Fibroblast of skin of scalp (primary cell): ENCODE data around the gene TMTC2.

ENCODE experiments used
- DNase-seq: peaks from one replicate; pipeline ENCODE4 v3.0.0-alpha.2; 2013

Gene TMTC2

DNA sequence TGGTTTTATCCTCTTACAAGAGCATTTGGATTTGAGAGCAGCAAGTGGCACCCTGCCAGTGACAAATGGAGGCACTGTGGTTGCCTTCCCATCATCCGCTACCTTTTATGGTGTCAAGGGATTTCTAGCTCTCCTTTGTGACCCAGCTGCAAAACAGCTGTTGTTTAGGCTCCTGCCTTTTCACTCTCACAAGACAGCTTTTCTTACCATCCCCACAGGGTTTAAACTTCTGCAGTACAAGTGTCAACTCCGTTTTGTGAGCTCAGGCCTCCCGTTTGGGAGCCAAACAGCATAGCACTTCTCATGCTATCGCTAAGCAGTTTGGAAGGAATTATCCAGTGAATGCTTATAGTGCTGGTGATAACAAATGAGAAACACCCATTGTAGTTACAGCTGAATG lies 331.4 kb downstream of the TMTC2 start:
- DNase-seq: no peak

DNA sequence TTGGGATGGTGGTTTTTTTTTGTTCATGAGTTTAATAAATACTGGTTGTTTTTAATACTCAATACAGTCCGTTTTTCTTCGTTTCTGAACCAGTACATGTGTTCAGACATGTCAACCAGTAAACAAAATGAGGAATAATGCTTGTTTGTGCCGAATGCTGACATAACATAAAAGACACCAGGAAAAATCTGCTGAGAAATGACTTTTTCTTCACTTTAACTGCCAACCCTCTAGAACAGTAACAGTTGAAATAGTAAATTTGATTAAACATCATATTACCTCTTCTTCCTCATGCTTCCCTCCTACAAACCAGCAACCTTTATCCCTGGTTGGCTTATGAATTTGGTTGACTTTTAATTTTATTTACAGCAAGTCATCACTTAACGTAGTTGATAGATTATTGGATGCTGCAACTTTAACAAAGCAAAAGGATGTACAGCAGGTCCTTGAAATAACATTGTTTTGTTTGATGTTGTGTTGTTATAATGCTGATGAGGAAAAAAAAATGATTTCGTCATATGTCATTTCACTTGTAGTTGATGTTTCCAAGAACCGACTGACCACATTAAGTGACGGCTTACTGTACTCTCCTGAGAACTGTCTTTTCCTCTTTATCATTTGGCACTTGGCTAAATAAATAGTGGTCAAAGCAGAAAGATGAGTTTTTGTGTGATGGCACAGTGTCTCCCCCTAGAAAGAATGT lies 340.5 kb downstream of the TMTC2 start:
- no peak for DNase-seq

DNA sequence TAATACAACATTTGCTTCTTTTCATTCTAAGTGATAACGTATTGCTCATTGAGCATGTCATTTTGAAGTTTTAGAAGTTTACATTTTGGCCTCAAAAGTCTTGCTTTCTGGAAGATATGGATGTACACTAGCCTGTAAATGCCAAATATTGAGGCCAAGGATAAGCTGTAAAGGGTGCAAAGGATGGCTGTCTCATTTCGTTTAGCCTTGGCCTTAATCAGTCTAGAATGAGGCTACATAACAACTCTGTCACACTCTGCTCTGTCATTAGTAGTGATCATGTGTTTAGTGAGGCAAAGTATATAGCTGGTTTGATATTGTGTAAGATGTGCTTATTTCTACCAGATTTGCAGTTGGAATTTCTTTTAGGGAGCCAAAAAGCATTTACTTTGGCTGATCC lies 344.5 kb downstream of the TMTC2 start:
- DNase-seq: no peak

DNA sequence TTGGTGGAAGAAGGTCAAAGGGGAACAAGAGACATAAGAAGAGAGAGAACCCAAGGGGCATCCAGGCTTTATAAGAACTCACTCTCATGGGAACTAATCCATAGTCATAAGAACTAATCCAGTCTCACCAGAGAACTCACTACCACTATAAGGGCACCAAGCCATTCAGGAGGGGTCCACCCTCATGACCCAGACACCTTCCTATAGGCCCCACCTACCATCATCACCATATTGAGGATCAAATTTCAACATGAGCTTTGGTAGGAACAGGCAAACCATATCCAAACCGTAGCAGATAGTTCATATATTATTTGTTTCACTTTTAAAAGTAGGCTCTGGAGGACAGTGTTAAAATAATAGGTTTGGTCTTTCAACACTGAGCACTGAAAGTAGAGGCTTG lies 350.1 kb downstream of the TMTC2 start:
- no peak for DNase-seq

DNA sequence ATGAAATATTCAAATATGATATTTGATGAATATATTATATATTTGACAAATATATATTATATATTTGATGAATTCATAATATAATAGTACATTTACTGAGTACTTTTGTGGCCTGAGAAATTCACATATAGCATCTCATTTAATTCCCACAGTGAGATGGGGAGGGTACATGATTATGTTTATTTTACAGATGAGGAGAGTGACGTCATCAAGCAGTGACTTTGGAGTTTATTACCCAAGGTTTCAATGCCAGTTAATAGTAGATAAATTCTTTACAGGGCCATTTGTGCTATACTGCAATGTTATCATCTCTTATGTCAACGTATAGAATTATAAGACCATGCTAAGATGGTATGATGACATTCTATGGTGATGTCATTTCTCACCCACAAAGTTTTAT lies 352.7 kb downstream of the TMTC2 start:
- DNase-seq: no peak

DNA sequence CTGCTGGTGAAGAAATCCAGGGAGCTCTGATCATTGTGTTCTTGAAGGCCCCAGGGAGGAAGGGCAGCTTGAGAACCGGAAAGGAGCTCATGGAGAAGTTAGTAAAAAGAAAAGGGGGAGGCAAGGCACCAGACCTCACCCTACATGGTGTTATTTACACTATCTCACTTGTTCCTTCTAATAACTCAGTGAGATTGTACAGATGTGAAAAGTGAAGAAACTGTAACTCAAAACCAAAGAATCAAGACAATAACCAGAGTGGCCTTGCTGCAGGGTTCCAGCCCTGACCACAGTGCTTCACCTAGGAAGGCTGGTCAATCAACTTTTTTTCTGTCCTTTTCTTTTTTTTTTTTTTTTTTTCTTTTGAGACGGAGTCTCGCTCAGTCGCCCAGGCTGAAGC lies 353.6 kb downstream of the TMTC2 start:
- no peak for DNase-seq

DNA sequence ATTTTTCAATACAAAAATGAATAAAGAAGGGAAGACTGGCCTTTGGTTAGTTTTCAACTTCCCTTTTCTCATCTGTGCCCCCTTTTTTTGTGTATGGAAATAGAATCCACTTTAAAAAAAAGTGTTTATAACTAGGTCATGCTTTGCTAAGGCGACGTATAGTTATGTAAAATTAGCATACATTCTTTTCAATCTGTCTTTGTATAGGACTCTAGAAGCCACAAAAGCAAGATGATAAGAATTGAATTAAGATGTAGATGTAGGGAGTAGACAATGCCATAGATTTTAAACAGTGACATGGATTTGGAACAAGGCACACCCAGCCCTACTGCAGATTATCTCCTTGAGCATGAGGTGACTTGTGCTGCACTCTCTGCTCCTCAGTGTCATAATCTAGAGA lies 354.3 kb downstream of the TMTC2 start:
- no peak for DNase-seq

DNA sequence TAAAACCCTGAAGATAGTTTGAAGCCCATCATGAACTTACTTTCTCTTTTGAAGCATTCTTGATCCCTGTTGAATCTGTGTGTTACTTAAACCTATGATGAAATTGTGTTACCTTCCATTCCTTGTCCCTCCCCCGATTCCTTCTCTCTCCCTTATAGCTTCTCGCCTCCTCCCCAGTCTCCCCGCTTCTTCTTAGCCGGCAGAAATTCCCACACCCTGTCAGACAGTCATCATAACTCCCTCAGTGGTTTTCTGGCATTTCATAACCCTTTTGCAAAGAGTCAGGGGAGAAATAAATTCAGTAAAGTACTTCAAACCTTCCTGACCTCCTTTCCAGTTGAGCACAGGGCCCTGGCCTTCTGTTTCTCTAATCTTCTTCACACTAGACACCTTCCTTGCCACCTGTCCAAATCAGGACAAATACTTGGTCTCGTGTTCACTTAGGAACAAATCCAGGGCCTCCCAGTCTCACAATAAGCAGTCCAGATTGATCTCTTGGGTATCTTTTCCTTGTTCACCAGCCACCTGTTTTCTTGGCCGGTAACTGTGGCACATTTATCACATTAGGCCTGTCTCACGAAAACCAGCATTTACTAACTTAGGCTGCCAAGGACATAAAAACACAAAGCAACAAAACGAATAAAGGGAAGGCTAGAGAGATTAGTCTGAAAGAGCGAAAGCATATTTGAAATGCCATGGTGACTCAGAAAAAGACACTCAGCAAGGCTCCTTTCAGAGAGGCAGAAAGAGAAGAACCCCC lies 355.9 kb downstream of the TMTC2 start:
- DNase-seq: peak; percentile 12

DNA sequence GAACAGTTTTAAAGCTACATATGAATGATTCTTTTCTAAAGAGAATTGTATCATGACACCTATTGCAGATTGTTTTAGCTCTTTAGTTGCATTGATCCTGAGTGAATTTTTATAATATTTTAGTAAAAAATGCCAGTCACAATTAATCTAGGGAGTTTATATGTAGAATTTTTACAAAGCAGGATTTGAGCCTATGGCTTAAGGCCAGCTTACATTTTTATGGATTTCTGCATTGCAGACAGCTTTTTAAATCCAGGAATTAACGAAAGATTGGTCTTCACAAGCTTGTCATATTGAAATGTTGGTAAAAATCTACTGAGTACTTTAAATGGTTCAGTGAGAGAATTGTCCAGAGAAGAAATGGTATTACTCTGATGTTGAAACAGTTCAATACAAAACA lies 358.0 kb downstream of the TMTC2 start:
- DNase-seq: no peak

DNA sequence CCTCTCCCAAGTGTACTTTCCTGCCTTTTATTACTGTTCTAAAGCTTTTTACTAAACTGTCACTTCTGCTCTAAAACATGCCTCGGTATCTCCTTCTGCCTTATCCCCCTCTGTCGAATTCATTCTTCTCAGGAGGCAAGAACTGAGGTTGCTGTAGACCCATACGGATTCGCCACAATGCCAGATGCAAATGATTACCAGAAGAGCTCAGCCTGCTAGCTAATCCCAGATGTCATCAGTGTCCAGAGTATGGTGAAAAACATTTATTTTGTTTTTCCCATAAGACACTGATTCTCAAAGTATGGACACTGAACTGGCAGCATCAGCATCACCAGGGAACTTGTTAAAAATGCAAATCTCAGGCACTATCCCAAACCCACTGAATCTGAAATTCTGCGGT lies 359.3 kb downstream of the TMTC2 start:
- peak; percentile 30 for DNase-seq

DNA sequence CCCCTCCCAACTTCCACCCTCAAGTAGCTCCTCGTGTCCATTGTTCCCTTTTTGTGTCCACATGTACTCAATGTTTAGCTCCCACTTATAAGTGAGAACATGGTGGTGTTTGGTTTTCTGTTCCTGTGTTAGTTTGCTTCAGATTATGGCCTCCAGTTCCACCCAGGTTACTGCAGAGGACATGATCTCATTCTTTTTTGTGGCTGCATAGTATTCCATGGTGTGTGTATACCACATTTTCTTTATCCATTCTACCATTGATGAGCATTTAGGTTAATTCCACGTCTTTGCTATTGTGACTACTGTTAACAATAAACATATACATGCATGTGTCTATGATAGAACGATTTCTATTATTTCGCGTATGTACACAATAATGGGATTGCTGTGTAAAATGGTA lies 362.6 kb downstream of the TMTC2 start:
- DNase-seq: no peak

DNA sequence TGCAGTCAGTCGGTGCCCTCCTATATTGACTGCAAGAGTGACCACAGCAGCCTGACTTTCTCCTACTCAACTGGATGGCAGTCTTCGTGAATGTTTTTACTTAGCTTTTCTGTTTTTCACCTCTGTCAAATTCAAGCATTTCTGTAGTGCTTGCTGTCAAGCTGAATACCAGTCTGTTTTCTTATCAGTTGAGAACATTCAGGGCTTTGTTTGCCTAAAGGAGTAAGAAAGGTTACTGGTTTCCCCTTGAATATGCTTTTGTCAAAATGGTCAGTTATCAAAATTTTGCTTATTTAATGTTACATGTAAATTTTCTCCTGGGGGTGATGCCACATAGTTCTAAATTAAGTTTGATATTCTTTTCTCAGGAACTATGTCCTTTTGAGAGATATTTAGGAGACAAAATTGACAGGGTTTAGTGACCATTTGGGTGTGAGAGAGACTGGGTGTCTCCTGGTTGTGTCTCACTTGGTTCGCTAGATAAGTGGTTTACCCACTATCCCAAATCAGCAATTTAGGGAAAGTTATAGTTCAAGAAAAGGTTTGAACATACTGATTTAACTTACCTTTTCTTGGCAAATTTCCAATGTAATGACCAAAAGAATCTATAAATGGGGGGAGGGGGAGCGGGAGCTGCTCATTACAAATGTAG lies 366.3 kb downstream of the TMTC2 start:
- DNase-seq: no peak

DNA sequence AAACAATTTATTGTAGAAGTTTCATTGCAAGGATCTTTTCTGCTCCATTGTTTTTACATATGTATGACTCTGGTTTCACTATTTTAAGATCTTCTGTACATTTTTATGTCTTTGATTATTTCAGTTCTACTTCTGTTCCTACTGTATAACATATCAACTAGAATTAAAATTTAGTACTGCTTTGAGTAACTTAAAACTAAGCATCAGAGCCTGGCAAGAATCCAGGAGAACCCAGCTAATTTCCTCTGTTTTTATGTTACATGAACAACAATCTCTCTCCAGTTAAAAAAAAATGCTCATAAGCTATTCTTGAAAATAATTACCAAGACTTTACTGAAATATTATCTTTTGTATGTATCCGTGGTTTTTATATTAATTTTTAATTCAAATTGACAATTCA lies 370.7 kb downstream of the TMTC2 start:
- DNase-seq: no peak

DNA sequence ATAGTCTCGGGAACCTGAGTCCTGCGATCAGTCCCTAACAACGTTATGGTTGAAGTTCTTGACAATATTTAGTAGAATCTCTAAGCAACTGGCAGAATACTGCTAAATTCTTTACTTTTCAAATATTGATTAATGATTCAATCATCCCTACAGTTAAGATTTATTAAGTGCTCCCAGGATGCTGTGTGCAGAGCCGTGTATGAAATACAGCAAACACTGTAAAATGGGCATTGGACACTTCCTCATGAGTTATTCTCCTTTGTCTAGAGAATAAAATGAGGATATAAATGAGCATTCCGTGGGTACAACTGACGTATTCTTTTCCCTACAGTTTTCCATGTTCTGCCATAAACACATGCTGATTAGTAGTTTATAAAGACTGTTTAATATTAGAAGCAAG lies 372.4 kb downstream of the TMTC2 start:
- no peak for DNase-seq

DNA sequence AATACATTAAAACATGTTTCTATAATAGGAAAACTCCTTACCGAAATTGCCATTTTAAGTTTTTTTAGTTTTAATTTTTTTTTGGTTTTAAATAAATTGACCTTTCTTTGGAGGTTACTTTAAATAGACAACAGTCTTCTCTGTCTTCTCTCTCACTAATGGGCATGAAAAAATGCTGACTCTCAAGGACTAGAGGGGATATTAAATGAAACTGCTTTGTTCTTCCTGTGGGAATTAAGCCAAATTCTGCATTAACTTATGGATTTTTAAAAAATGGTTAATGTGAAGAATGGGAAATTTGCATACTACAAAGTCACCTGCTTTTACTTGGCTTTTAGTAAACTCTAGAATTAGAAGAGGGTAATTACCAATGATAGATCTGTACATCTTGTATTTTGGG lies 378.9 kb downstream of the TMTC2 start:
- DNase-seq: no peak

DNA sequence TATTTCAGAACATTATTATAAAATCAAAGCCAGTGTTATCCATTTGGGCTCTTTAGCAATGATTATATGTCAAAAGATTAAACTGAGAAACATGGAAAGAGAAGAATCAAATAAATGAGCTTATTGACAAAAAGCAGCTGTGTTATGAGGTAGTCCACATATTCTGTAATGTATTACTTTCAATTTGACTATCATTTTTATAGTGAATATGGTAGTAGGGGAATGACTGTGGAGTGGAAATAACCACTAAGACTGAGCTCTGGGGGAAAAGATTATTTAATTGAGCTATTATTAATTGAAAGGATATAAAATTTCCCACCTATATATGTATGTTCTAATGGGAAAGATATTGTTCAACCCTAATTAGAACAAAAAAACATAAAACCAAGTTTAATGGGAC lies 381.3 kb downstream of the TMTC2 start:
- DNase-seq: no peak

DNA sequence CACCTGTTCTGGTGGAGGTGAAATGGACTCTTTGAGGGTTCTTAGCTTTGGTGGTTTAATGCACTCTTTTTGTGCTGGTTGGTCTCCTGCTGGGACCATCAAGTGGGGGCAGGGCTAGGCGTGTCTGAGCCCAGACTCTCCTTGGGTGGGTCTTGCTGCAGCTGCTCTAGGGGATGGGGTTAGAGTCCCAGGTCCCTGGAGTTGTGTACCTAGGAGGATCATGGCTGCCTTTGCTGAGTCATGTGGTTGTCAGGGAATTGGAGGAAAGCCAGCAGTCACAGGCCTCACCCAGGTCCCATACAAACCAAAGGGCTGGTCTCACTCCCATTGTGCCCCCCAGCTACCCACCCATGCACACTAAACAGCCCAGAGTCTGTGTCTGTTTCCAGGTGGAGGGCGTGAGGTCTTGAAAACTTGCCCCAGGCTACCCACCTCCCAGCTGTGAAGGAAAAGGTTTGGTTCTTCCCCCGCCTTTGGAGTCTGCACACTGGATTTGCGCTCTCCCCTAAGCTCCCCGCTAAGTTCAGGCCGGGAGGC lies 387.7 kb downstream of the TMTC2 start:
- no peak for DNase-seq

DNA sequence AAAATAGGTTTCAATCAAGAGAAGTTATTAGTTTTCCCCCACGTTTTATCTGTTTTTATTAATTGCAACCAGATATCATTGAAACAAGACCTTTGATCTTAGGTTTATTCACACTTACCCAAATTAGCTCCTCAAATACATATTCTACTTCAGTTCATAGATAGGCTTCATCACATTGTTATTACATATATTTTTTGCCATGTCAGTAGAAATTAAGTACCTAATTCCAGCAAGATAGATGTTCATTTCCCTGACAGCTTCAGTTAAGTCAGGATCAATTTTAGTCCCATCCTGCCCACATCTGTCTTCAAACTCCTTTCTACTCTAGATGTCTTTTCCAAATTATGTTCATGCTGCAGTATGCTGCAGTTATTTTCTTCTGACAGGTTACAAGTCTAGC lies 388.8 kb downstream of the TMTC2 start:
- no peak for DNase-seq

DNA sequence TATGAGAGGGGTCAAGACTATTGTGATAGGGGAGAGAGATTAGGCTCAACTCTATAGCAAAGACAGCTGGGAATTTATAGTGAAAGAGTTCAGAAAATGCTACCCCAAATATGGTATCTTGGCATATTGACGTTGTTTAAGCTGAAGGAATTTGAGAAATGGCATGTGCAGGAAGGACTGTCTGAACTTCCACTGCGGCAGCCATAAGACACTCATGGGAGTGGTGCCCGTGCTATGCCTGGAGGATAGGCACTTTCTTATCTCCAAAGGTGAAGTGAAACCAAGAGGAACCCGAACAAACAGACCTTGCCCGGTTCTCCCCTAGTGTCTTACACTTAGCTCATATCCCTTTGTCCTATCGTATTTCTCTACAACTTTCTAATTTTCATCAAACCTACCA lies 390.3 kb downstream of the TMTC2 start:
- DNase-seq: no peak

DNA sequence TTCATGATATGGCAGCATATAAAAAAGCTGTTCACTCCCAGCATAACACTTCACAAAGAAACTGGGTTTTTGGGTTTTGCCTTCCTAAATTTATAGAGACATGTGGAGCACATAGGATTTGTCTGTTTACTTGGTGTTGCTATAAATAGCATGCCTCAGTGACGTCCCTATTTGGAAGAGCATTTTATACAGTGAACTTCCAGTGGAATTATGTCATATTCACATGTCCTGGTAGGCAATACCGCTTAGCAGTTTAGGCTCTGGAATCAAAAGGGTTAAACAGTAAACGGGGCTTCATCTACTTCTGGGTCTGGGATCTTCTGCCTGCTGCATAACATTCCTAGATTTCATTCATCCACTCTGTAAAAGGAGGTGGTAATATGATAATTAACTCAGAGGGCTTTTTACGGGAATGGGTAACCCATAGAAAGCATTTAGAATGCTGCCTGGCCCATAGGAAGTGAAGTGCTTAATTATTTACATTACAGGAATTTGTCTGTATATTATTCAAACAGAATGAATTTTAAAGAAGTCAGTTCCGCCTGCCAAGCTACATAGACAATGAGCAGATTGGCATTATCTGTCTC lies 396.1 kb downstream of the TMTC2 start:
- peak; percentile 14 for DNase-seq

DNA sequence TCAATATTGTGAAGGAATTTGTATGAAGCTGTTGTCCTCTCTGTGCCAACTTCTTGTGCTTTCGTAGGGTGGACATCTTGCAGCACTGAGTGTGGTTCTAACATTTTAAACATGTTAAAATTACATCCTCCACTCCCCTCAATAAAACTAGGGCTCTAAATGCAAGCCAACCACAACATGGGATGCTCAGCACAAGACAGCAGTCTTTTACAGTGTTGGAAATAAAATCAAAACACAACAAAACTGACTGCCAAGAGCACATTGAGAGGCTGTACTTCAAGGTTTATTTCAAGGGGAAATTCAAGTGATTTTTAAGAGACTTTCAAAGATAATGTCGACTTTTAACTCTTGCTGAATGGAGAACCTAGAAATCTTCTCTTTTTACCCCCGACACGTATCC lies 396.9 kb downstream of the TMTC2 start:
- no peak for DNase-seq

DNA sequence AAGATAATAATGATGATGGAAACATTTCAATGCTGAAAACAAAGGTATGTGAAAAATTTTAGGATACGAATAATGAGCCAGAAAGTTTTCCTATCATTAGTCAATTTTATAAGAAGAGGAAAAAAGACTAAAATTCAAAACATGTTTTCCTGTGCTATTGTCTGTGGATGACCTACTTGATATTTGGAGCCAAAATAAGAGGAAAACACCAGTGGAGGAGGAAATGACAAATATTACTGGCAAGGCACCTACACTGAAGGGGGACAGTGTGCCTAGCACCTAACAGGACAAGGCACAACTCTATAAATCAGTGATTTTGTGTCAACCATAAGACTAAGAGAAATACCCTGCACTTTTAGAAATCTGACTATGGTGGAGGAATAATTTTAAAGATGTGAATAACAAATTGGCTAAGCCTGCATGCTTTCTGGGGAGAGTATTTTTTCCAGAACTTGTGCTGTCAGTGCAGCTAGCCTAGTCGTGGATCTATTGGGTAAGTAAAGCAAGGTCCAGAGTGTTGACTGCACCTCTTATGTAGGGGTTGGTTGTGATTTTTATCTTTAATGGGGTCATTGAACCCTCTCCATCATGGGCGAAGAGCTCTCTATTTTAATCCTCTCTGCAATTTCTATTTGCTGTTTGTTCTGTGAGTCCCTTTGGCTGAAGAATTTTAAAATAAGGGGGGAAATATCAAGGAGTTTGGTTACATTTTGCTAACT lies 398.0 kb downstream of the TMTC2 start:
- DNase-seq: no peak

DNA sequence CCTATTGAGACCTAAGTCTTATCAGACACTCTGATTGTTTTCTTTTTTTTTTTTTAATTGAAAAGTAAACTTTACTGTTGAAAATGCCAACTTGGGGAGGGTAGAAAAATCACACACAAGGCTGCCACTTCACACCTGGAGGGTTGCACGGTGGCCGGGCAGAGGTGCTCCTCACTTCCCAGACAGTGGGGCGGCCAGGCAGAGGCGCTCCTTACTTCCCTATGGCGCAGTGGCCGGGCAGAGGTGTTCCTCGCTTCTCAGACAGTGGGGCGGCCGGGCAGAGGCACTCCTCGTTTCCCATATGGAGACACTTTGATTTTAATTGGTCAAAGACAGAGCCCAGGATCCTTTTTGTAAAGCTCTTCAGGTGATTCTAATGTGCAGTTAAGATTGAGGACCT lies 399.3 kb downstream of the TMTC2 start:
- DNase-seq: no peak
